Stimulated activated CD8-positive, alpha-beta memory T cell treated with anti-CD3 and anti-CD28 coated beads, Interleukin-2, amount 100 ng/mL, for 1 hour (primary cell): ENCODE measurements around the gene NPAS2.

Experiments used
- DNase-seq, 2 donors: peaks; one replicate each; pipeline ENCODE4 v3.0.0-alpha.2; 2020; ENCODE audit warnings: low read depth in 2 of 2

The NPAS2 gene

GRCh38 chr2:100796499-100797100, 23.3 kb upstream of the NPAS2 start:
- no peak for DNase-seq

GRCh38 chr2:100799686-100800085, 20.3 kb upstream of the NPAS2 start:
- DNase-seq, result no peak

GRCh38 chr2:100800915-100801314, 19.0 kb upstream of the NPAS2 start:
- DNase-seq, result no peak

- DNase-seq, result no peak
Observed at GRCh38 chr2:100801402-100801801, 18.5 kb upstream of the NPAS2 start.

- no peak for DNase-seq
Observed at GRCh38 chr2:100802066-100802465, 17.9 kb upstream of the NPAS2 start.

- no peak for DNase-seq
Observed at GRCh38 chr2:100803334-100803733, 16.6 kb upstream of the NPAS2 start.

GRCh38 chr2:100806550-100806949, 13.4 kb upstream of the NPAS2 start:
- DNase-seq, result no peak

GRCh38 chr2:100807707-100808106, 12.2 kb upstream of the NPAS2 start:
- no peak for DNase-seq

- no peak for DNase-seq
Observed at GRCh38 chr2:100808582-100808981, 11.4 kb upstream of the NPAS2 start.

GRCh38 chr2:100809506-100809905, 10.4 kb upstream of the NPAS2 start:
- DNase-seq, result no peak

- no peak for DNase-seq
Observed at GRCh38 chr2:100810603-100811145, 9.3 kb upstream of the NPAS2 start.

GRCh38 chr2:100812116-100812515, 7.8 kb upstream of the NPAS2 start:
- no peak for DNase-seq

- DNase-seq, result no peak
Observed at GRCh38 chr2:100812573-100812972, 7.4 kb upstream of the NPAS2 start.

- no peak for DNase-seq
Observed at GRCh38 chr2:100813527-100813926, 6.4 kb upstream of the NPAS2 start.

GRCh38 chr2:100814043-100814442, 5.9 kb upstream of the NPAS2 start:
- no peak for DNase-seq

GRCh38 chr2:100814453-100814852, 5.5 kb upstream of the NPAS2 start:
- no peak for DNase-seq

GRCh38 chr2:100817388-100817985, 2.5 kb upstream of the NPAS2 start:
- no peak for DNase-seq

GRCh38 chr2:100818003-100818605, 1.8 kb upstream of the NPAS2 start:
- no peak for DNase-seq

GRCh38 chr2:100818606-100819369, 1.2 kb upstream of the NPAS2 start:
- no peak for DNase-seq

GRCh38 chr2:100820273-100820522, 259 bp downstream of the NPAS2 start:
- no peak for DNase-seq

GRCh38 chr2:100820523-100821254, 750 bp downstream of the NPAS2 start:
- DNase-seq, result no peak

GRCh38 chr2:100821255-100821910, 1.4 kb downstream of the NPAS2 start:
- DNase-seq, result no peak
